H9 (cell line): Measurements from ENCODE around the gene TARS2. TPM values are rescaled to one million over a fixed set of nuclear protein-coding genes. Genes with fewer than 3 reads are reported as not detected.
A peak's percentile ranks its signal among the peaks of the same experiment; 100 is the strongest.

Experiments used
- DNase-seq: peaks from one replicate; pipeline ENCODE4 v3.0.0-alpha.2; 2017
- H2AFZ ChIP-seq: one replicate; pipeline ENCODE4 v1.6.1; 2013; ENCODE audit warnings: mild to moderate bottlenecking, low read length, control low read depth, moderate library complexity
- H2AK5ac ChIP-seq: 2 replicates; pipeline ENCODE4 v1.6.1; 2013; ENCODE audit warnings: low read length, control low read depth, mixed read lengths; ENCODE audit not compliant: insufficient read length
- H2BK120ac ChIP-seq: one replicate; pipeline ENCODE4 v1.6.1; 2013; ENCODE audit warnings: low read depth, mild to moderate bottlenecking, low read length, control low read depth, inconsistent platforms; ENCODE audit not compliant: poor library complexity, severe bottlenecking
- H2BK12ac ChIP-seq: 2 replicates; pipeline ENCODE4 v1.6.1; 2013; ENCODE audit warnings: low read length, control low read depth, mixed read lengths, low read depth; ENCODE audit not compliant: insufficient read length
- H2BK15ac ChIP-seq: 2 replicates; pipeline ENCODE4 v1.6.1; 2013; ENCODE audit warnings: low read depth, low read length, control low read depth
- H2BK20ac ChIP-seq: one replicate; pipeline ENCODE4 v1.6.1; 2013; ENCODE audit warnings: low read depth, mild to moderate bottlenecking, low read length, control low read depth, inconsistent platforms; ENCODE audit not compliant: poor library complexity, severe bottlenecking
- H2BK5ac ChIP-seq: 2 replicates; pipeline ENCODE4 v1.6.1; 2013; ENCODE audit warnings: low read length, control low read depth, mixed read lengths; ENCODE audit not compliant: insufficient read length
- H3K14ac ChIP-seq: 2 replicates; pipeline ENCODE4 v1.6.1; 2013; ENCODE audit warnings: low read length, control low read depth; ENCODE audit not compliant: insufficient read depth
- H3K18ac ChIP-seq: 2 replicates; pipeline ENCODE4 v1.6.1; 2013; ENCODE audit warnings: low read depth, mild to moderate bottlenecking, mixed read lengths, low read length, control low read depth; ENCODE audit not compliant: insufficient read length
- H3K23ac ChIP-seq: 2 replicates; pipeline ENCODE4 v1.6.1; 2013; ENCODE audit warnings: low read length, control low read depth, mixed read lengths, low read depth; ENCODE audit not compliant: insufficient read length
- H3K23me2 ChIP-seq: 2 replicates; pipeline ENCODE4 v1.6.1; 2013; ENCODE audit warnings: low read depth, mild to moderate bottlenecking, mixed read lengths, low read length, control low read depth; ENCODE audit not compliant: insufficient read length, poor library complexity, severe bottlenecking
- H3K27ac ChIP-seq: 2 replicates; pipeline ENCODE4 v1.5.1; 2013; ENCODE audit warnings: low read length, control low read depth, mixed read lengths, low read depth; ENCODE audit not compliant: insufficient read length
- H3K27me3 ChIP-seq: 2 replicates; pipeline ENCODE4 v1.6.1; 2013; ENCODE audit warnings: low read length, control low read depth, inconsistent platforms; ENCODE audit not compliant: insufficient read depth
- H3K4ac ChIP-seq: 2 replicates; pipeline ENCODE4 v1.6.1; 2013; ENCODE audit warnings: low read depth, mild to moderate bottlenecking, control low read depth, inconsistent platforms, low read length, moderate library complexity
- H3K4me1 ChIP-seq: 2 replicates; pipeline ENCODE4 v1.6.1; 2013; ENCODE audit warnings: low read length, control low read depth, inconsistent platforms; ENCODE audit not compliant: insufficient read depth
- H3K4me2 ChIP-seq: 2 replicates; pipeline ENCODE4 v1.6.1; 2013; ENCODE audit warnings: low read length, control low read depth, mixed read lengths; ENCODE audit not compliant: insufficient read length, insufficient read depth
- H3K56ac ChIP-seq: 2 replicates; pipeline ENCODE4 v1.6.1; 2013; ENCODE audit warnings: low read depth, mild to moderate bottlenecking, mixed read lengths, low read length, control low read depth; ENCODE audit not compliant: insufficient read length
- H3K79me1 ChIP-seq: 2 replicates; pipeline ENCODE4 v1.6.1; 2013; ENCODE audit warnings: low read depth, mild to moderate bottlenecking, moderate library complexity, low read length, control low read depth, inconsistent platforms; ENCODE audit not compliant: insufficient read depth, poor library complexity, severe bottlenecking
- H3K79me2 ChIP-seq: 2 replicates; pipeline ENCODE4 v1.6.1; 2013; ENCODE audit warnings: low read length, control low read depth, inconsistent platforms; ENCODE audit not compliant: insufficient read depth
- H3K9ac ChIP-seq: 2 replicates; pipeline ENCODE4 v1.6.1; 2013; ENCODE audit warnings: low read length, control low read depth, mixed read lengths; ENCODE audit not compliant: insufficient read length; ENCODE audit errors: extremely low read depth
- H3K9me3 ChIP-seq: one replicate; pipeline ENCODE4 v1.6.1; 2013; ENCODE audit warnings: low read depth, low read length, inconsistent platforms; ENCODE audit not compliant: control insufficient read depth
- H3T11ph ChIP-seq: one replicate; pipeline ENCODE4 v1.6.1; 2013; ENCODE audit warnings: mild to moderate bottlenecking, low read length, control low read depth, inconsistent platforms
- H4K20me1 ChIP-seq: one replicate; pipeline ENCODE4 v1.6.1; 2013; ENCODE audit not compliant: control insufficient read depth, insufficient read length, insufficient read depth
- H4K5ac ChIP-seq: 2 replicates; pipeline ENCODE4 v1.6.1; 2013; ENCODE audit warnings: low read depth, mild to moderate bottlenecking, mixed read lengths, low read length, control low read depth; ENCODE audit not compliant: insufficient read length
- H4K8ac ChIP-seq: replicated peaks from 2 replicates; pipeline ENCODE4 v1.6.1; 2013; ENCODE audit warnings: low read length, control low read depth, mixed read lengths, low read depth; ENCODE audit not compliant: insufficient read length
- H4K91ac ChIP-seq: 2 replicates; pipeline ENCODE4 v1.6.1; 2013; ENCODE audit warnings: low read depth, mild to moderate bottlenecking, moderate library complexity, mixed read lengths, low read length, control low read depth; ENCODE audit not compliant: insufficient read length
- H3K27ac Mint-ChIP-seq, 3 experiments: 2 replicates in 2 of 3; 3 replicates in 1 of 3; pipeline ENCODE4 v1.8.0; 2020 to 2021; ENCODE audit warnings: mixed read lengths in 3 of 3, mild to moderate bottlenecking in 1 of 3, moderate library complexity in 1 of 3
- H3K27me3 Mint-ChIP-seq: 2 replicates; pipeline ENCODE4 v1.8.0; 2021; ENCODE audit warnings: low read depth, mild to moderate bottlenecking, moderate library complexity, mixed read lengths
- H3K36me3 Mint-ChIP-seq, 3 experiments: 2 replicates in 2 of 3; 3 replicates in 1 of 3; pipeline ENCODE4 v1.8.0; 2020 to 2021; ENCODE audit warnings: low read depth in 3 of 3, mixed read lengths in 3 of 3; ENCODE audit not compliant: insufficient read depth in 1 of 3
- H3K4me1 Mint-ChIP-seq, 2 experiments: 2 replicates each; pipeline ENCODE4 v1.8.0; 2020; ENCODE audit warnings: mixed read lengths in 2 of 2
- H3K4me3 Mint-ChIP-seq, 2 experiments: 2 replicates in 1 of 2; 3 replicates in 1 of 2; pipeline ENCODE4 v1.8.0; 2020 to 2021; ENCODE audit warnings: mild to moderate bottlenecking in 2 of 2, mixed read lengths in 2 of 2, moderate library complexity in 1 of 2
- H3K9me3 Mint-ChIP-seq, 2 experiments: 2 replicates in 1 of 2; 3 replicates in 1 of 2; pipeline ENCODE4 v1.8.0; 2020; ENCODE audit warnings: mild to moderate bottlenecking in 2 of 2, mixed read lengths in 2 of 2, moderate library complexity in 1 of 2
- whole genome bisulfite sequencing: extraction: QIAGEN DNeasy Blood & Tissue Kit; methylation state at CpG from one replicate; pipeline ENCODE4 v1.1.7; 2013; ENCODE audit warnings: missing lambda C conversion rate, low lambda C conversion rate, mixed read lengths; ENCODE audit not compliant: insufficient read length; ENCODE audit errors: extremely low coverage; 5-methylcytosine and 5-hydroxymethylcytosine counted together
- total RNA-seq: library from RNA; stranded (reverse); gene quantifications from 2 replicates; pipeline ENCODE4 v1.2.1, GENCODE V29; 2021
- TF ChIP-seq, protein P1 (sequence below): fragments of 200-600 bp; sonication (generic); conservative IDR thresholded peaks from 3 replicates; pipeline ENCODE4 v1.8.0; 2021; ENCODE audit warnings: antibody characterized with exemption, mild to moderate bottlenecking

Gene TARS2
- total RNA-seq, 1 experiment from 2014 or later: 36.5 TPM

DNA sequence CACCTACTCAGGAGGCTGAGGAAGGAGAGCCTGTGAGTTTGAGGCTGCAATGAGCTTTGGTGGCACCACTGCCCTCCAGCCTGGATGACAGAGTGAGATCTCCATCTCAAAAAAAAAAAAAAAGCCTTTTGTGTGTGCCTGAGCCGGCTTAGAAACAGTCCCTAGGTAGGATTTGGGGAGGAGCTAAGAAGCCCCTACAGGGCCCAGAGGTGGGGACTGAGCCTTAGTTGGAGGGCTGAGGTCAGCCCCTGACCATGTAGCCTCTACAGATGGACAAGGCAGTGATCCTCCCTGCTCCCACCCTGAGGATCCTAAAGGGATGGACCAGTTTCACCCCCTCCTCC, 64.5 kb downstream of the TARS2 start:
- Histone ChIP-seq H4K8ac (no peak overlapping the region), H3K56ac (no peak overlapping the region), H3K27me3 (peaks cover 3% of the 10 kb centered on the region; the same call in 1 of the 2 replicates), H2BK12ac (no peak overlapping the region), H3T11ph (no peak overlapping the region), H3K23ac (no peak overlapping the region), H4K5ac (no peak overlapping the region), H3K79me2 (no peaks in the 10 kb centered on the region), H3K79me1 (no peaks in the 10 kb centered on the region), H3K23me2 (peaks cover 10% of the 10 kb centered on the region), H3K4ac (no peak overlapping the region), H3K9ac (no peak overlapping the region), H2BK5ac (no peak overlapping the region), H2AK5ac (no peak overlapping the region), H3K18ac (no peak overlapping the region), H2BK120ac (no peak overlapping the region), H3K9me3 (no peaks in the 10 kb centered on the region), H3K4me2 (no peak overlapping the region), H3K4me1 (peaks cover 3% of the 10 kb centered on the region; the same call in 1 of the 2 replicates), H3K27ac (no peak overlapping the region), H4K20me1 (no peaks in the 10 kb centered on the region), H2BK15ac (no peak overlapping the region), H2BK20ac (no peak overlapping the region), H4K91ac (no peak overlapping the region), H2AFZ (no peak overlapping the region), H3K14ac (no peak overlapping the region)
- no CpG with 5 or more reads among the region's 1 CpG for WGBS
- TF ChIP-seq, protein P1, sequence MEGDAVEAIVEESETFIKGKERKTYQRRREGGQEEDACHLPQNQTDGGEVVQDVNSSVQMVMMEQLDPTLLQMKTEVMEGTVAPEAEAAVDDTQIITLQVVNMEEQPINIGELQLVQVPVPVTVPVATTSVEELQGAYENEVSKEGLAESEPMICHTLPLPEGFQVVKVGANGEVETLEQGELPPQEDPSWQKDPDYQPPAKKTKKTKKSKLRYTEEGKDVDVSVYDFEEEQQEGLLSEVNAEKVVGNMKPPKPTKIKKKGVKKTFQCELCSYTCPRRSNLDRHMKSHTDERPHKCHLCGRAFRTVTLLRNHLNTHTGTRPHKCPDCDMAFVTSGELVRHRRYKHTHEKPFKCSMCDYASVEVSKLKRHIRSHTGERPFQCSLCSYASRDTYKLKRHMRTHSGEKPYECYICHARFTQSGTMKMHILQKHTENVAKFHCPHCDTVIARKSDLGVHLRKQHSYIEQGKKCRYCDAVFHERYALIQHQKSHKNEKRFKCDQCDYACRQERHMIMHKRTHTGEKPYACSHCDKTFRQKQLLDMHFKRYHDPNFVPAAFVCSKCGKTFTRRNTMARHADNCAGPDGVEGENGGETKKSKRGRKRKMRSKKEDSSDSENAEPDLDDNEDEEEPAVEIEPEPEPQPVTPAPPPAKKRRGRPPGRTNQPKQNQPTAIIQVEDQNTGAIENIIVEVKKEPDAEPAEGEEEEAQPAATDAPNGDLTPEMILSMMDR: no peak
- no peaks in the 10 kb centered on the region for H3K9me3 Mint-ChIP-seq
- peak overlapping the region in 1 of 2 experiments; percentile 20; a peak in 1 of 5 replicates for H3K4me3 Mint-ChIP-seq
- H3K4me1 Mint-ChIP-seq: peaks cover 18 to 41% of the 10 kb centered on the region in 2 experiments
- H3K36me3 Mint-ChIP-seq: peaks cover 5% of the 10 kb centered on the region in 3 experiments; a peak in 6 of 7 replicates
- peaks cover 35% of the 10 kb centered on the region for H3K27me3 Mint-ChIP-seq
- peak overlapping the region in 1 of 3 experiments; percentile 34; a peak in 1 of 7 replicates for H3K27ac Mint-ChIP-seq
- no peak for DNase-seq
